AG04449 (cell line): ENCODE measurements around the gene FLT3.
A peak's percentile ranks its signal among the peaks of the same experiment; 100 is the strongest.

ENCODE experiments used
- CTCF ChIA-PET: fragments of 350-600 bp; formaldehyde crosslinking; extraction: SDS; loops from one replicate; lab custom pipeline; 2021; ENCODE audit warnings: antibody characterized with exemption; lab: Yijun Ruan, JAX
- POLR2A ChIA-PET: fragments of 400-600, 350-600 bp; formaldehyde crosslinking; extraction: SDS; loops from one replicate; lab custom pipeline; 2020; ENCODE audit warnings: antibody characterized with exemption, inconsistent platforms; lab: Yijun Ruan, JAX
- DNase-seq: peaks from one replicate; pipeline ENCODE4 v3.0.0-alpha.2; 2010; ENCODE audit warnings: low read depth, low spot score
- H3K4me3 ChIP-seq: 2 replicates; pipeline ENCODE4 v1.5.1; 2011; ENCODE audit warnings: low read depth, mild to moderate bottlenecking, control low read depth, low read length
- TF ChIP-seq, protein P1 (sequence below): IDR thresholded peaks from one replicate; pipeline ENCODE4 v1.5.1; 2011; ENCODE audit warnings: mild to moderate bottlenecking, moderate library complexity, low read length, control low read depth, inconsistent platforms; ENCODE audit not compliant: insufficient read depth; ENCODE audit errors: missing control alignments

FLT3 gene

DNA sequence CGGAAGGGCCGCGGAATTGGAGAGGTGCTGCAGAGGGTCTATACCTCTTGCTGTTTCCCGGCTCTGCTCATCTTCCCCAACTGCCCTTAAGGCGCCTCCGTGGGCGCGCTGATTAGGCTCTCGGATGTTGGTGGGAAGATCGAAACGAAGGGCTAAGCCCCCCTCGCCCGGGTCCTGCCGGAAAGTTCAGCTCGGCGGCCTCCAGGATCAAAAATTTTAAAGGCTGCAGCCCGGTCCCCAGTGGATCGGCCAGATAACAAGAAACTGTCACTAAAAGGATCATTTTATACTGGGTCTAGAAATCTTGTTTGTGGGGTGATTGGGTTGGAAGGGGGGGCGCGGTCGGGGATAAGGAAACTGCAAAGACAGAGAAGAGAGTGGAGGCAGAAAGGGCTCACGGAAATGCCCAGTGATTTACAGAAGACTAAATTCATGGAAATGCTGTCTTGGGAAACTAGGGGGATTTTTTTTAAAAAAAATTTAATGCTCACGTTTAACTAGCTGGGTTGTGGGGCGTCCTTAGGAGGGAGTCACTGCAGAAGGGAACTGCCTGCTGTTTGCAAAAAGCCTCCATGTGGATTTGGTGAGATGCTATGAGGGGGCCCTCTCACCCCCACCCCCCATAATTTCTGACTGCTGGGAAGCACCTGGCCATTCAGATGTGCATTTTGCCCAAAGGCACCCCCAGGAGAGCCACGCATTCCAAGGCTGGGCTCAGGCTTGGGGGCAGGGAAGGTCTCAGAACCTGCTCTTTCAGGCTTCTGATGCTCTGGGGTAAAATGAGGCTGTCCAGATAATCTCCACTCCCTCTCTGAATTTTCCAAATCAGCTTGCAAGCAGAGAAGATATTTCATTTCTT is 138.9 kb downstream of the FLT3 start:
- TF ChIP-seq, protein P1, sequence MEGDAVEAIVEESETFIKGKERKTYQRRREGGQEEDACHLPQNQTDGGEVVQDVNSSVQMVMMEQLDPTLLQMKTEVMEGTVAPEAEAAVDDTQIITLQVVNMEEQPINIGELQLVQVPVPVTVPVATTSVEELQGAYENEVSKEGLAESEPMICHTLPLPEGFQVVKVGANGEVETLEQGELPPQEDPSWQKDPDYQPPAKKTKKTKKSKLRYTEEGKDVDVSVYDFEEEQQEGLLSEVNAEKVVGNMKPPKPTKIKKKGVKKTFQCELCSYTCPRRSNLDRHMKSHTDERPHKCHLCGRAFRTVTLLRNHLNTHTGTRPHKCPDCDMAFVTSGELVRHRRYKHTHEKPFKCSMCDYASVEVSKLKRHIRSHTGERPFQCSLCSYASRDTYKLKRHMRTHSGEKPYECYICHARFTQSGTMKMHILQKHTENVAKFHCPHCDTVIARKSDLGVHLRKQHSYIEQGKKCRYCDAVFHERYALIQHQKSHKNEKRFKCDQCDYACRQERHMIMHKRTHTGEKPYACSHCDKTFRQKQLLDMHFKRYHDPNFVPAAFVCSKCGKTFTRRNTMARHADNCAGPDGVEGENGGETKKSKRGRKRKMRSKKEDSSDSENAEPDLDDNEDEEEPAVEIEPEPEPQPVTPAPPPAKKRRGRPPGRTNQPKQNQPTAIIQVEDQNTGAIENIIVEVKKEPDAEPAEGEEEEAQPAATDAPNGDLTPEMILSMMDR, result no peak
- ChIA-PET CTCF (interaction anchor here (0.9 to 1.8 kb wide), 7 partner anchors 8 to 600 kb away, joined by 3 to 10 read pairs (median 3); no protein-coding TSS in a partner anchor), POLR2A (interaction anchor here (0.8 kb wide), 1 partner anchor 423 kb away, joined by 4 read pairs; no protein-coding TSS in a partner anchor)
- no peak overlapping the region for H3K4me3 ChIP-seq
- no peak for DNase-seq

DNA sequence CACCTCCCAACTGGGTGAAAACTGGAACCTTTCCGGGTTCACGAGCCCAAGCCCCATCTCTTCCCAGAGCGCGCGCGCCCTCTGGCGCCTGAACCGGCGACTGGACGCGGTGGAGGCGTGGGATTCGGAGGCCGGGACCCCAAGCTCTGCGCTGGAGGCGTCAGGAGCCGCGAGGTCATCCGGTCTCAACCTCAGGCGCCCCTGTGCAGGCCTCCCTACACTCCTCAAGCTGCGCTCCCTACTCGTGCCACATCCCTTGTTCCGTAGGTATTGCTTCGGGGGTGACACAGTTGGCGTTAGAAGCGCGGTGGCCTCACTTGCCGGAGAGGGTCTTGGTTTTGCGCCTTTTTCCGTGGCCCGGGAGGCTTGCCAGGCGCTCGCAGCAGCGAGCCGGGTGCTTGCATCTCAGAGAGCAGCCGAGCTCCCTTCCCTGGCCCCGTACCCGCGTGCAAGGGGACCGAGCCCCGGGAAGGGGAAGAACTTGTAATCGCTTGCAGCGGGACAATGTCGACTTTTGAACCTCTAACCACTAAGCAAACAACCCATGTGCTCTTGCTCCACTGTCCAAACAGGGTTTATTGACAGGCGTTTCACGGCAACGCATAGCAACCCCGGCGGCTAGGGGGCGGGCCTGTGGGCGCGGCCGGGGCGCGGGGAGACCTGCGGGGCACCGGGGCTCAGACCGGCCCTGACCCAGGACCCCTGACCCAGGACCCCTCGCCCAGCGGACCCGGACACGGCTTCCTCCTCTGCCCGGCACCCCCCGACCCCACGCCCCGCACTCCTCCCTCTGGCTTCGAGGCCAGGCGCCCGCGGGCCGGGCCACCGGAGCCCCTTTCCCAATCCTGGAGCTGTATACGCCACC is 139.8 kb downstream of the FLT3 start:
- CTCF ChIA-PET, result interaction anchor here (1.2 to 1.8 kb wide), 4 partner anchors 9 to 599 kb away, joined by 3 to 10 read pairs (median 4); no protein-coding TSS in a partner anchor

DNA sequence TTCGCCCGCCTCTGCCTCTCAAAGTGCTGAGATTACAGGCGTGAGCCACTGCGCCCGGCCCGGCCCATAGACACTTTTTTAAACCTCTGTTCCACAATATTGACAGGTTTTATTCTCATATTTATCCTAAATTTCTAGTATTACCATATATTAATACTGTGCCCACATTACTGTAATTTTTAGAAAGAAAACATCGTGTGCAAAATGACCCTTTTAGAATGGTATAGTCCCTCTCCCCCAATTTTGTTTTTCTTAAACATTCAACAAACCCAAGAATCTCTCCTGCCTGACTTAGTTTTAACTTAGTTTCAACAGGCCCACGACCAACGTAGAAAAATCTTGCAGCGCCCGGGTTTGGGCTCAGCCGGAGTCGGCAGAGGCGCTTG is 140.4 kb downstream of the FLT3 start:
- no peak overlapping the region for H3K4me3 ChIP-seq
- ChIA-PET CTCF (interaction anchor here (1.2 kb wide), 1 partner anchor 8 kb away, joined by 3 read pairs; no protein-coding TSS in a partner anchor), POLR2A (no interaction called here)
- DNase-seq, result no peak
- TF ChIP-seq, protein P1, result no peak

More for the DNA sequence above, 139.8 kb downstream of the FLT3 start:
- peak overlapping the region; percentile 15 for H3K4me3 ChIP-seq
- DNase-seq, result no peak
- TF ChIP-seq, protein P1, result peak; percentile 28
- POLR2A ChIA-PET, result no interaction called here

DNA sequence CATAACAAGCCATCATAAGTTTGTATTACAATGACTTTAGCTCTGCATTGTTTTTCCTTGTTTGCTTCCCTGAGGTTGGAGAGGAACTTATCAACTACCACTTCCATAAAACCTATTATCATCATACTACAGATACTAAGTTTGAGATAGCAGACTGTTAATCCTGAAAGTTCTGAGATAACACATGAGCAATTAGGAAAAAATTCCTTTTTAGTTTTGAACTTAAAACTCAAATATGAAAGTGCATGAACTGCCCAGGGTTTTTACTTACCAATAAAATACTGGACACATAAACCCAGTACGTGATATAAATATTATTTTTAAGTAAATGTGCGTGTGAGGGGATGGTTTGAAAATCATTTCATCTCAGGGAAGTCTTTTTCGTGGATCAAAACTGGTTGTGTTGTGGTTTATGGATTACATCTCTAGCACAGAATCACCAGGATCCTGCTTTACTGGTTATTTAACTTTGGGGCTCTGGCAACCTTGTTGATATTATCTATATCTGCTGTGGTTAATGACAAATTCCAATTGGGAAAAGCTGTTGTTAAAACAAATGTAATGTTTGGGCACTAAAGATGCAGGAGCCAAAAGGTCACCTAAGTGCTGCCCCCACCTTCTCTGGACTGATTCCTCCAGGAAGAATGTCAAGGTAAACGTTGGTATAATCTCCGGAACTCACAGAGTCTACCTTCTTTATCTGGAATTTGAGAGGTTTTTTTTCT is 143.6 kb downstream of the FLT3 start:
- DNase-seq, result no peak
- TF ChIP-seq, protein P1, result no peak
- ChIA-PET POLR2A (no interaction called here), CTCF (interaction anchor here (0.9 to 6.2 kb wide), 9 partner anchors 11 to 422 kb away, joined by 3 to 111 read pairs (median 3); no protein-coding TSS in a partner anchor)
- H3K4me3 ChIP-seq, result no peak overlapping the region

DNA sequence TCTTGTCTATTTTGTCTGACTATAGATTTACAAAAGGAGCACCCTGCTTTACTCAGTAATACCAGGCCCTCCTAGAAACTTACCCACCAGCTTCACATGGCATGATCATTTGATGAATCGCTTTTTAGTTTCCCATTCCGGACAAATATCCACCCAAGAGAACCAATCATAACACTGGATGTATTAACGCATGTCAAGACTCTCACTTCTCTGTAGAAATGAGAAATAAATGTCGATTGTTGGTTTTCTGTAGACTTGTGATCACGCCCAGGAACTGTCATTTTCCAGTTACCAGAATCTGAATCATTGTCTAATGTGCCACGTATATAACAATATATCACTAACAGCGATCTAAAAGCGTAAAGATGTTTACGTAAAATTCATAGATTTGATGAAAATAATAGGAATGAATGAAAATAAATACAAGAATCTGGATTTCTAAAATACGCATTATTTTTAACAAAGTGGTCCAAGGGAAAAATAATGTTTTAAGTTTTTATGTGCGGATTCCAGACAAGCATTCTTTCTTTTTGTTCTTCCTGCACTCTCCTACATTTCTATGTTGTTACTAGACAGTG is 145.3 kb downstream of the FLT3 start:
- no peak overlapping the region for H3K4me3 ChIP-seq
- CTCF ChIA-PET, result interaction anchor here (0.6 to 6.2 kb wide), 27 partner anchors 10 to 970 kb away, joined by 3 to 111 read pairs (median 6); no protein-coding TSS in a partner anchor
- TF ChIP-seq, protein P1, result no peak
- no peak for DNase-seq
- POLR2A ChIA-PET, result no interaction called here
